ENCODE measurements around the gene SERTM1.
A peak's percentile ranks its signal among the peaks of the same experiment; 100 is the strongest.

Gene SERTM1

GRCh38 chr13:36712290-36712689 lies 38.5 kb downstream of the SERTM1 start:
- DNase-seq (ENCODE audit: low spot score): no peak

GRCh38 chr13:36712770-36713169 lies 39.0 kb downstream of the SERTM1 start:
- no peak for DNase-seq (ENCODE audit: low spot score)

- DNase-seq (ENCODE audit: low spot score): no peak
These were observed 40.1 kb downstream of the SERTM1 start for GRCh38 chr13:36713887-36714286.

- no peak for DNase-seq (ENCODE audit: low spot score)
These were observed 42.0 kb downstream of the SERTM1 start for GRCh38 chr13:36715841-36716240.

- DNase-seq (ENCODE audit: low spot score): no peak
These were observed 43.2 kb downstream of the SERTM1 start for GRCh38 chr13:36717017-36717416.

- no peak for DNase-seq (ENCODE audit: low spot score)
These were observed 44.2 kb downstream of the SERTM1 start for GRCh38 chr13:36717966-36718545.

- DNase-seq (ENCODE audit: low spot score): no peak
These were observed 44.9 kb downstream of the SERTM1 start for GRCh38 chr13:36718686-36719085.

GRCh38 chr13:36724141-36724540 lies 50.3 kb downstream of the SERTM1 start:
- DNase-seq (ENCODE audit: low spot score): no peak

- no peak for DNase-seq (ENCODE audit: low spot score)
These were observed 52.1 kb downstream of the SERTM1 start for GRCh38 chr13:36725936-36726335.

GRCh38 chr13:36728006-36728405 lies 54.2 kb downstream of the SERTM1 start:
- DNase-seq (ENCODE audit: low spot score): no peak

GRCh38 chr13:36736119-36736726 lies 62.4 kb downstream of the SERTM1 start:
- DNase-seq (ENCODE audit: low spot score): peak; percentile 83

GRCh38 chr13:36737524-36738083 lies 63.8 kb downstream of the SERTM1 start:
- peak; percentile 2 for DNase-seq (ENCODE audit: low spot score)

GRCh38 chr13:36745436-36745835 lies 71.6 kb downstream of the SERTM1 start:
- DNase-seq (ENCODE audit: low spot score): no peak

- DNase-seq (ENCODE audit: low spot score): no peak
These were observed 72.2 kb downstream of the SERTM1 start for GRCh38 chr13:36746051-36746450.

Data from Ammon's horn (tissue), 1 donor.